Stimulated activated CD4-positive, alpha-beta T cell treated with anti-CD3 and anti-CD28 coated beads, Interleukin-1b, Interleukin-23, amount 100 ng/mL, for 24 hours (primary cell): Measurements from ENCODE around the gene PLEKHA3.
"Not testable (repeated sequence)": the region's sequence is repeated elsewhere in the genome, so short reads cannot be mapped to it uniquely, and the experiment has no call there.

Experiments
- DNase-seq, 4 experiments: peaks; one replicate each; pipeline ENCODE4 v3.0.0-alpha.2; 2020; ENCODE audit warnings: low read depth in 4 of 4, low spot score in 1 of 4

The PLEKHA3 gene

DNA sequence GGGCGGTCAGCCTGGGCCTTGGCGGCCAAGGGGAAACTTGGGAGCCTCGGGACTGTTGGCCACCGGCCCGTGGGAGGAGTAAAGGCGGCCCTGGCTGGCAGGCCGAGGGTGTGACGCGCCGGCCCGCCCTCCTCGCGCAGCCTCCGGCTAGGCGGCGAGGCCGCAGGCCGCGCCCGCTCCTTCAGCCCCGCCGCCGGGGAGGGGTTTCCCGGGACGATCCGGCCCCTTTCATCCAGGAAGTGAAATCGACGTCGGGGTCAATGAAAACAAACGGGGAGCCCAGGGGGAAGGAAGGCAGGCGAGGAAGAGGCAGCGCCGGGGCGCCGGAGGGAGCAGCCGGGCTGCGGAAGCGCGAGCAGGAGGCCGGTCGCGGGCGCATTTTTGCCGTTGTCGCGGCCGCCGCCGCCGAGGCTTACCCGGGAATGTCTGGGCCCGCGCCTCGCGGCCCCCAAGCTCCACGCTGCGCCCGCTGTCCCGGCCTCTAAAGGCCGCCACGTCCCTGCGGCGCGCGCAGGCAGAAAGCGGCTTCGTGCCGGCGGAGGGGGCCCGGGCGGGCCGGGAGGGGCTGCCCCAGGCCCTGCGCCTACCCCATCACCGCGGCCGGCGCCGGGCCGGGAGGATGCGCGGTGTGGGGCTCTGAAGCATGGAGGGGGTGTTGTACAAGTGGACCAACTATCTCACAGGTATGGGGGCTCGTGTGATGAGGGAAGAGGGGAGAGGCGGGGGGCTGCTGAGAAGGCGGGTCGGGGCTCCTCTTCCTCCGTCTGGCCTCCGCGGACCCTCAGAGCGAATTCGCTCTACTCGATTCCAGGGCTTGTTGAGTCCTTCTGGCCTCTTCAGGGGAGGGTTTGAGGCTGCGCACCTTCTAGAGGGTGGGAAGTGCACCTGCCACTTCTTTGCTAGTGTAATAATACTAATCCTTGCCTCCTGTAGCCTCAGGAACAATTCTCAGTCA lies at the start of gene PLEKHA3:
TSS of gene PLEKHA3 (plus strand) at position 231 of the 955 bp plus-strand sequence. CDS start at position 644, 413 bp downstream.
- peak; percentile 44 to 73 (median 60) for DNase-seq

DNA sequence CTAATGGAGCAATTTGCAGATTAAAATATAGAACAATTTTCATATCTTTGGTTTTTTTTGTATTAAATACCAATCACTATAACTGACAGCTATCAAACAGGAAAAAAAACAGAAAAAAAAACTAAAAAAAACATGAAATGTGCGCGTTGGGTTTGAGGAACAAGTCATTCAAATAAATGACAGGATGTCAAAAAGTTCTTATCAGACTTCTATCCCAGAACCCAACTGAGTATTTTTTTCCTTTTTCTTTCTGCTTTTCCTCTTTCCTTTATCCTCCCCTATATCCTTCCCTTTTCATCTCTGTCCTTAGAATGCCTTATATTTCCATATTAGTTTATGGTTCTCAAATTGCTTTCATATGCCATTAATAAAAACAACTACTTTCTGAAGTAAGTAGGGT lies 43.6 kb upstream of the PLEKHA3 start:
- DNase-seq: no peak

DNA sequence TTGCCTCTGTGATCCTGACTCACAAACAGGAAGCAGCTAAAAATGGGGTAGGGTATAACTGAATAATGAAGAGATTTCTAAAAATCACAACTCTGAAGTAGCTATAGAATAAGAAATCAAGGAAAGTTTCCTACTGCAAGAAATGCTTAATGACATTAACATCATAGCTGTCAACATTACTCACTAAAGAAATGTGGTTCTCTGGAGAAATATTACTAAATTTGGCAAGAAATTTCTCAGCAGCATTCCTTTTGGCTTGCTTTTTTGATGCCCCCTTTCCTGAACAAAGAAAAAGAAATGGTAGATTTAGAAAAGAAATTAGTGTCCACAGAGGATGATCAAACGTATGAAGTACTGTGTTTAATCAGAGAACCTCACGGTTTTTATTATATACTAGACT lies 38.8 kb upstream of the PLEKHA3 start:
- DNase-seq: no peak

GRCh38 chr2:178448968-178449661 lies 31.1 kb upstream of the PLEKHA3 start:
- no peak for DNase-seq

- DNase-seq: peak in 1 of 4 experiments; percentile 4
Observed at GRCh38 chr2:178449700-178450523, 30.3 kb upstream of the PLEKHA3 start.

- no peak for DNase-seq
Observed at GRCh38 chr2:178450524-178450773, 29.8 kb upstream of the PLEKHA3 start.

DNA sequence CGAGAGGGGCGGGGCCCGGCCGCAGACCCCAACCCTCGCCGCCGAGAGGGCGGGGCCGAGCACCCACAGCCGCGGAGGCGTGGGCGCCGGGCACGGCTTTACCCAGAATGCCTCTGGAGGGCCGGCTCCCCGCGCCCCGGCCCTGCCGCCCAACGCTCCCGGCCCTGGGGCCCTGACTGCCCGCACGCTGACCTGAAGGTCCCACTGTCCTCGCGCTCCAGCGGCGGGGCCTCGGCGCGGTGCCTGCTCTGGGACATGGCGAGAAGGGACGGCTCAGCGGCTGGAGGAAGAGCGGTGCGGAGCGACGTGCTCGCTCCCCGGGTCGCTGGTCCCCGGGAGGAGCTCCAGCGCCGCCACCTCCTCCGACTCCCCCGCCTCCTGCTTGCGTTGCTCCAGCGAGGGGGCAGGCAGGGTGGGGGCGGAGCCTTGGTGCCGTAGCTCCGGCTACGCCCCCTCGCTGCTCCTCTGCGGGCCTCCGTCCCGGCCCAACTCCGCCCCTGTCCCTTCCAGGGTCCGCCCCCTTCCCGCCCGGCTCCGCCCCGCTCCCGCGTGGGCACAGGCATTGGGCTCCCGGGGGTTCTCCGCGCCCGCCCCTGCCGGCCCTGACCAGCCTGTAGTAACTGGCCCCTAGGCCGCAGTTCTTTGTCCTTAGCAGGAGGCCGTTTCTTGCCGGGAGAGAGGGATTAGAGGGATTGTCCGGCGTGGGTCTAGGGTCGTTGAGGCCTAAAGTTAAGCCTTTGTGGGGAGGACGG lies 29.3 kb upstream of the PLEKHA3 start, which contains the start of the genes PJVK and PRKRA:
TSS of gene PJVK (plus strand) at position 605 of the 752 bp plus-strand sequence. CDS start 2,032 bp downstream, outside the sequence.
TSS of gene PRKRA (minus strand) at position 402 of the 752 bp plus-strand sequence. CDS start at position 257, 145 bp downstream.
- DNase-seq: peak; percentile 85 to 94 (median 92)

DNA sequence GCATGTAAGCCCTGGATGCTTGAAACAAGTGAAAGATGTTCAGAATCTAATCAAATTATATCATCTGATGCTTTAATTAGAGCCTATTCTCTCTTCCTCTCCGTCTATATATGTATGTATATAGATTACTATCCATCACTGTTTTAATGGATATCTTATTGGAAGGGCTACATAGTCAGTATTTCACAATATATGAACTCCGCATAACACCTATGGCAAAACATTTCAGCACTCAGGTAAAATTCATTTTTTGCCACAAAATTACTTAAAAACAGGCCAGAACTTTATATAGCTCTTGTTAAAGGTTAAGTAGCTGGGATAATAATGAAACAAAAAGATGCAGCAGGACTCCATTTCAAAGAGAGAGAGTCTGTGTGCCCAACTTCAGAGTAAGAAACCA lies 27.9 kb upstream of the PLEKHA3 start:
- DNase-seq: no peak

- no peak for DNase-seq
Observed at GRCh38 chr2:178452870-178453269, 27.4 kb upstream of the PLEKHA3 start.

DNA sequence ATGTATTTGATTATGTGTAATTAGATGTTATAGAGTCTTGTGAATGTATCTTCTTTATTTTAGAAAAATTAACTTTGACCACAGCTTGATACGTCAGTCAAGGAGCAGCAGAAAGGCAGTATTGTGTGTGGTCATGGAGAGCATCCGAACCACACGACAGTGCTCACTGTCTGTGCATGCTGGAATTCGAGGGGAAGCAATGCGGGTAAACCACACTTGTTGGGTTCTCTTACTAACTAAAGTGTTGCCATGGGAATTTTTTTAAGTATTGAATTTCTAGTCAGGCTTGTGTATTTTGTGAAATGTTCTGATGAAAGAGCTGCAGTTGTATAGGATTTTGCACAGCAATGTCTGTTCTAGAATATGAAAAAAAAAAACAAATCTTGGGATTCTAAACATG lies 24.3 kb upstream of the PLEKHA3 start:
- no peak for DNase-seq

DNA sequence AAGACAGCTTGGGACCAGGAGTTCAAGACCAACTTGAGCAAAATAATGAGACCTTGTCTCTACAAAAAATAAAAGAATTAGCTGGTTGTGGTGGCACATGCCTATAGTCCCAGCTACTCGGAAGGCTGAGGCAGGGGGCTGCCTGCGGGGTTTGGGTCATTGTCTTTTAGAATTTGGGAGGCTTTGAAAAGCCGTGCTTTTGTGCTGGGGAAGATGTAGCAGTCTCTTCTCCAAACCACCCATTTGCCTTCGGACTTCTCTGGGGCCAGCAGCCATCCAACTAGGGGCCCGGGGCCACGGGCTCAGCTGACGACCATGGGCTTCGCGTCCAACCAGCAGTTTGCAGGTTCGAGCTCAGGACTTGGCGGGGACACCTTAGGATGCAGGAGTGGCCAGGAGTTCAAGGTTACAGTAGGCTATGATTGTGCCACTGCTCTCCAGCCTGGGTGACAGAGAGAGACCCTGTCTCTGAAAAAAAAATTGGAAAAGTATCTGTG lies 22.8 kb upstream of the PLEKHA3 start:
- DNase-seq: no peak

GRCh38 chr2:178469219-178469849 lies 10.9 kb upstream of the PLEKHA3 start:
- no peak for DNase-seq

DNA sequence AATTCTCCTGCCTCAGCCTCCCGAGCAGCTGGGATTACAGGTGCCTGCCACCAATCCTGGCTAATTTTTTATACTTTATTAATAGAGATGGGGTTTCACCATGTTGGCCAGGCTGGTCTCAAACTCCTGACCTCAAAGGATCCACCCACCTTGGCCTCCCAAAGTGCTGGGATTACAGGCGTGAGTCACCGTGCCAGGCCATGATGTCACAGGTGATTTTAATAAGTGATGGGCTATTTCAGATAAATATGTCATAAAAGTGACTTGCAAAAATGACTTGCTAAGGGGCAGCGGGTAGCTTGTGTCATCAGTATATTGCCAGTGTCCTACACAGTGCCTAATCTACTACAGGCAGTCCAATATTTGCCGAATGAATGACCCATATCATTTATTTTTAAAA lies 8.9 kb upstream of the PLEKHA3 start:
- not testable (repeated sequence) for DNase-seq

DNA sequence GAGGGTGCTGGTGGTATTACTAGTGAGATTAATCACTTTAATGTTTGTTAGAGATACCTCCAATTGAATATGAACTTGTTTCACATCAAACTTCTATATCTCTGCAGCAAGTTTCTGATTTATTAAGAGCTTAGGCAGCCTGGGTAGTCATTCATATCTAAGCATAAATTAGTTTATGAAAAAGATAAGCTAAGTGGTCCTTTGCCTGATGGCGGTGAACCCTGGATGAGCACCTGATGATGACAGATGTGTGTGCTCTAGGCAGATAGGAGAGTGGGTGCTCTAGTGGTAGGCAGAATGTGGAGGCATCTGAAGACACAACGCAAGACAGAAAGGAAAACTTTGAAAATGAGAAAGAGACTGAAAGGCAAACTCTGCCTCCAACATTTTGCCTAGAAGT lies 6.9 kb upstream of the PLEKHA3 start:
- DNase-seq: no peak

- no peak for DNase-seq
Observed at GRCh38 chr2:178473931-178474330, 6.3 kb upstream of the PLEKHA3 start.

DNA sequence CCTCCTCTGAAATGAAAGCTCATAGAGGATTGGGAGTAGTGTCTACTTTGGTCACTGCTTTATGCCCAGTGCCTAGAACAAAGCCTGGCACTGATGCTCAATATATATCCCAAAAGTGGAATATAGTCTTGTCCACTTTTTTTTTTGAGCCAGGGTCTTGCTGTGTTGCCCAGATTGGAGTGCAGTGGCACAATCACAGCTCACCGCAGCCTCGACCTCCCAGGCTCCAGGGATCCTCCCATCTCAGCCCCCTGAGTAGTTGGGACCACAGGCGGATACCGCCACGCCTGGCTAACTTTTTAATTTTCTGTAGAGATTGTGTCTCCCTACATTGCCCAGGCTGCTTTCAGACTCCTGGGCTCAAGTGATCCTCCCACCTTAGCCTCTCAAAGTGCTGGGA lies 5.7 kb upstream of the PLEKHA3 start:
- DNase-seq: no peak

- no peak for DNase-seq
Observed at GRCh38 chr2:178476477-178476876, 3.8 kb upstream of the PLEKHA3 start.

GRCh38 chr2:178477443-178478129 lies 2.7 kb upstream of the PLEKHA3 start:
- DNase-seq: no peak

DNA sequence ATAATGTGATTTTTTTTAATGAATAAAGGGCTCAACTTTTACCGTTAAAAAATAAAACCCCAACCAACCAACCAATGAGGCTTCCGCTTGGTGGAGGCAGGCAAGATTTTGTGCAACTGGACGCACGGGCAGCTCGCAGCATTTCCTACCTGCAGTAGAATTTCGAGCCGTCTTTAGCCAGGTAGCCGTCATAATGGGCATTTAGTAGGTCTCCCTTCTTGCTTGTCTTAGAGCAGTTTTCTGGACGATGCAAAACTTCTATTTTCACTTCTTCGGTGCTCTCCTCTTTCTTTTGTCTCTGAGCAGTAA lies 2.2 kb upstream of the PLEKHA3 start:
- DNase-seq: no peak
